HEK293 (cell line): ENCODE data around the gene WDR17.

Experiments used
- CTCF ChIP-seq: fragments of 450-650 bp; formaldehyde crosslinking; IDR thresholded peaks from 2 replicates; pipeline ENCODE4 v1.5.1; 2016; ENCODE audit warnings: missing biosample characterization, missing genetic modification characterization
- KLF1 ChIP-seq: fragments of 450-650 bp; formaldehyde crosslinking; IDR thresholded peaks from 2 replicates; pipeline ENCODE4 v1.5.1; 2016; ENCODE audit warnings: missing biosample characterization, missing genetic modification characterization
- PRDM1 ChIP-seq: fragments of 450-650 bp; formaldehyde crosslinking; IDR thresholded peaks from 2 replicates; pipeline ENCODE4; 2016; ENCODE audit warnings: missing biosample characterization, missing genetic modification characterization
- SALL2 ChIP-seq: fragments of 450-650 bp; formaldehyde crosslinking; IDR thresholded peaks from 2 replicates; pipeline ENCODE4 v1.5.0; 2017; ENCODE audit warnings: missing biosample characterization, mild to moderate bottlenecking, missing genetic modification characterization, borderline replicate concordance
- ZBTB1 ChIP-seq: fragments of 450-650 bp; formaldehyde crosslinking; IDR thresholded peaks from 2 replicates; pipeline ENCODE4 v1.5.1; 2016; ENCODE audit warnings: missing biosample characterization, missing genetic modification characterization
- ZNF132 ChIP-seq: fragments of 450-650 bp; formaldehyde crosslinking; IDR thresholded peaks from 2 replicates; pipeline ENCODE4 v1.5.1; 2017; ENCODE audit warnings: missing biosample characterization, missing genetic modification characterization, borderline replicate concordance
- ZNF146 ChIP-seq: fragments of 450-650 bp; formaldehyde crosslinking; IDR thresholded peaks from 2 replicates; pipeline ENCODE4 v1.5.1; 2016; ENCODE audit warnings: missing biosample characterization, missing genetic modification characterization
- ZNF24 ChIP-seq: fragments of 450-650 bp; formaldehyde crosslinking; IDR thresholded peaks from 2 replicates; pipeline ENCODE4 v1.5.1; 2016; ENCODE audit warnings: missing biosample characterization, missing genetic modification characterization
- ZNF302 ChIP-seq: fragments of 450-650 bp; formaldehyde crosslinking; IDR thresholded peaks from 2 replicates; pipeline ENCODE4 v1.5.1; 2016; ENCODE audit warnings: missing biosample characterization, missing genetic modification characterization, low read depth
- ZNF768 ChIP-seq: fragments of 450-650 bp; formaldehyde crosslinking; IDR thresholded peaks from 2 replicates; pipeline ENCODE4 v1.5.1; 2018; ENCODE audit warnings: missing biosample characterization, mild to moderate bottlenecking, missing genetic modification characterization
- ZNF777 ChIP-seq: fragments of 450-650 bp; formaldehyde crosslinking; IDR thresholded peaks from 2 replicates; pipeline ENCODE4 v1.5.1; 2017; ENCODE audit warnings: missing biosample characterization, missing genetic modification characterization, borderline replicate concordance
- TF ChIP-seq, protein P1 (sequence below): fragments of 450-650 bp; formaldehyde crosslinking; IDR thresholded peaks from 2 replicates; pipeline ENCODE4 v1.5.1; 2016; ENCODE audit warnings: missing biosample characterization, missing genetic modification characterization
- TF ChIP-seq, protein P2 (sequence below): fragments of 450-650 bp; formaldehyde crosslinking; IDR thresholded peaks from 2 replicates; pipeline ENCODE4 v1.5.1; 2016; ENCODE audit warnings: missing biosample characterization, missing genetic modification characterization
- TF ChIP-seq, protein P3 (sequence below): fragments of 450-650 bp; formaldehyde crosslinking; IDR thresholded peaks from 2 replicates; pipeline ENCODE4 v1.5.1; 2016; ENCODE audit warnings: missing biosample characterization, missing genetic modification characterization

DNA sequence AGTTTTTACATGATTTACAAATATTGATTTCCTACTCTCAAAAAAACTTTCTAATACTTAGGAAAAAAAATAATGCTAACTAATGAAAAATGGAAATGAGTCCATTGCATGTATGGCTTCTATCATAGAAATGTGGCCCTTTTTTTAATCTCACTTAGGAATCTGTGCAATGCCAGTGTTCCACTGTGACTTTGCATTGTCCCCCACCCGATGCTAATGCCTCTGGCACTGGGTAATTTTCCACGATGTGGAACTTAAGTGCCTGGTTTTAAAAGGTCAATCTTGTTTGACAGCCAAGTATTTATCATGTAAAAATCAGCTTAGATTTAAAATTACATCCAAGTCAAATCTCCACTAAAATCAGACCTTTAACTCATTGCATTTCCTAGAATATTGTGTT, 76.6 kb downstream of the WDR17 start:
- TF ChIP-seq, protein P1, sequence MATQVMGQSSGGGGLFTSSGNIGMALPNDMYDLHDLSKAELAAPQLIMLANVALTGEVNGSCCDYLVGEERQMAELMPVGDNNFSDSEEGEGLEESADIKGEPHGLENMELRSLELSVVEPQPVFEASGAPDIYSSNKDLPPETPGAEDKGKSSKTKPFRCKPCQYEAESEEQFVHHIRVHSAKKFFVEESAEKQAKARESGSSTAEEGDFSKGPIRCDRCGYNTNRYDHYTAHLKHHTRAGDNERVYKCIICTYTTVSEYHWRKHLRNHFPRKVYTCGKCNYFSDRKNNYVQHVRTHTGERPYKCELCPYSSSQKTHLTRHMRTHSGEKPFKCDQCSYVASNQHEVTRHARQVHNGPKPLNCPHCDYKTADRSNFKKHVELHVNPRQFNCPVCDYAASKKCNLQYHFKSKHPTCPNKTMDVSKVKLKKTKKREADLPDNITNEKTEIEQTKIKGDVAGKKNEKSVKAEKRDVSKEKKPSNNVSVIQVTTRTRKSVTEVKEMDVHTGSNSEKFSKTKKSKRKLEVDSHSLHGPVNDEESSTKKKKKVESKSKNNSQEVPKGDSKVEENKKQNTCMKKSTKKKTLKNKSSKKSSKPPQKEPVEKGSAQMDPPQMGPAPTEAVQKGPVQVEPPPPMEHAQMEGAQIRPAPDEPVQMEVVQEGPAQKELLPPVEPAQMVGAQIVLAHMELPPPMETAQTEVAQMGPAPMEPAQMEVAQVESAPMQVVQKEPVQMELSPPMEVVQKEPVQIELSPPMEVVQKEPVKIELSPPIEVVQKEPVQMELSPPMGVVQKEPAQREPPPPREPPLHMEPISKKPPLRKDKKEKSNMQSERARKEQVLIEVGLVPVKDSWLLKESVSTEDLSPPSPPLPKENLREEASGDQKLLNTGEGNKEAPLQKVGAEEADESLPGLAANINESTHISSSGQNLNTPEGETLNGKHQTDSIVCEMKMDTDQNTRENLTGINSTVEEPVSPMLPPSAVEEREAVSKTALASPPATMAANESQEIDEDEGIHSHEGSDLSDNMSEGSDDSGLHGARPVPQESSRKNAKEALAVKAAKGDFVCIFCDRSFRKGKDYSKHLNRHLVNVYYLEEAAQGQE: no peak
- TF ChIP-seq ZBTB1 (no peak), ZNF146 (no peak), ZNF768 (tag by site-specific recombination) (no peak), ZNF24 (tag by site-specific recombination) (no peak), CTCF (tag by site-specific recombination) (no peak), ZNF132 (tag by site-specific recombination) (no peak), KLF1 (tag by site-specific recombination) (no peak), PRDM1 (tag by site-specific recombination) (no peak), SALL2 (tag by site-specific recombination) (no peak), ZNF777 (tag by site-specific recombination) (no peak), ZNF302 (tag by site-specific recombination) (no peak)
- TF ChIP-seq, protein P2, sequence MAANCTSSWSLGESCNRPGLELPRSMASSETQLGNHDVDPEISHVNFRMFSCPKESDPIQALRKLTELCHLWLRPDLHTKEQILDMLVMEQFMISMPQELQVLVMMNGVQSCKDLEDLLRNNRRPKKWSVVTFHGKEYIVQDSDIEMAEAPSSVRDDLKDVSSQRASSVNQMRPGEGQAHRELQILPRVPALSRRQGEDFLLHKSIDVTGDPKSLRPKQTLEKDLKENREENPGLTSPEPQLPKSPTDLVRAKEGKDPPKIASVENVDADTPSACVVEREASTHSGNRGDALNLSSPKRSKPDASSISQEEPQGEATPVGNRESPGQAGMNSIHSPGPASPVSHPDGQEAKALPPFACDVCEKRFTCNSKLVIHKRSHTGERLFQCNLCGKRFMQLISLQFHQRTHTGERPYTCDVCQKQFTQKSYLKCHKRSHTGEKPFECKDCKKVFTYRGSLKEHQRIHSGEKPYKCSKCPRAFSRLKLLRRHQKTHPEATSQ (tag by site-specific recombination): no peak
- TF ChIP-seq, protein P3, sequence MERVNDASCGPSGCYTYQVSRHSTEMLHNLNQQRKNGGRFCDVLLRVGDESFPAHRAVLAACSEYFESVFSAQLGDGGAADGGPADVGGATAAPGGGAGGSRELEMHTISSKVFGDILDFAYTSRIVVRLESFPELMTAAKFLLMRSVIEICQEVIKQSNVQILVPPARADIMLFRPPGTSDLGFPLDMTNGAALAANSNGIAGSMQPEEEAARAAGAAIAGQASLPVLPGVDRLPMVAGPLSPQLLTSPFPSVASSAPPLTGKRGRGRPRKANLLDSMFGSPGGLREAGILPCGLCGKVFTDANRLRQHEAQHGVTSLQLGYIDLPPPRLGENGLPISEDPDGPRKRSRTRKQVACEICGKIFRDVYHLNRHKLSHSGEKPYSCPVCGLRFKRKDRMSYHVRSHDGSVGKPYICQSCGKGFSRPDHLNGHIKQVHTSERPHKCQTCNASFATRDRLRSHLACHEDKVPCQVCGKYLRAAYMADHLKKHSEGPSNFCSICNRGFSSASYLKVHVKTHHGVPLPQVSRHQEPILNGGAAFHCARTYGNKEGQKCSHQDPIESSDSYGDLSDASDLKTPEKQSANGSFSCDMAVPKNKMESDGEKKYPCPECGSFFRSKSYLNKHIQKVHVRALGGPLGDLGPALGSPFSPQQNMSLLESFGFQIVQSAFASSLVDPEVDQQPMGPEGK (tag by site-specific recombination): no peak
